GM19468 (cell line): Measurements from ENCODE around the gene HSD3B7.
"Not testable (repeated sequence)": the region's sequence is repeated elsewhere in the genome, so short reads cannot be mapped to it uniquely, and the experiment has no call there.

Source experiments
- ATAC-seq: cut with Tn5 transposase; IDR thresholded peaks from one replicate; pipeline ENCODE4 v1.9.1; 2021; ENCODE audit warnings: mild to moderate bottlenecking, moderate library complexity, moderate number of reproducible peaks; ENCODE audit not compliant: unreplicated experiment; ENCODE audit errors: extremely low read depth

Gene HSD3B7

DNA sequence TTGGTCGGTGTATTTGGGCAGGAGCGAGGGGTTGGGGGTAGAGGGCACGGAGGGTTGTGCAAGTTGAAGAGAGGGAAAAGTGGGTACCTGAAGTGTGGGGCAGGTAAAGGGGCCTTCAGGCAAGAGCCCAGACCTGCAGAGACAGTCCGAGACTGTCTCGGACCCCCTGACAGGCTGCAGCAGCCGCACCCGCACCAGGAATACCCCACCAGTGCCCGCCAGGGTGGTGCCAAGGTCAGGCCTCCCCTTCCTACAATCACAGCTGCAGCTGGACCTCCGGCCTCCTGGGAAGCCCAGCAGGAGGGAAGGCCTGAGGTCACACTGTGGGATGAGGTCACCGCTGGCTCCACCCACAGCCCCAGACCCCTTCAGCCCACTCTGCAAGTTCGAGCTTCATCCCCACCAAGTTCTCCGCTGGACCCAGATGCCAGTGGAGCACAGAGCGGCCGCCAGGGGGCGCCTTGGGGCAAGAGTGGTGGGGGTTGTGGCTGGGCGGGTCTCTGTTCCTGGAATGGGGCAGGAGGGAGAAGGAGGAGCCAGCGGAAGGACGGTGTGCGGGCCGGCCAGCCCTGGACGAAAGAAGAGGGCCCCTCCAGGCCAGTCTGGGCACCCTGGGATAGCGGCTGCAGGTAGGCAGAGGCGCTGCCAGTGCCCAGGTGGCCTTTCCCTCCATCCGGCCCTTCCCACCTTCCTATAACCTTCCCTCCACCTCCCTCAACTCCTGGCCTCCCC lies at the start of gene HSD3B7:
Gene HSD3B7 (plus strand): TSS at position 539 of the 732 bp plus-strand sequence. CDS start 452 bp downstream, outside the sequence.
- no peak for ATAC-seq

DNA sequence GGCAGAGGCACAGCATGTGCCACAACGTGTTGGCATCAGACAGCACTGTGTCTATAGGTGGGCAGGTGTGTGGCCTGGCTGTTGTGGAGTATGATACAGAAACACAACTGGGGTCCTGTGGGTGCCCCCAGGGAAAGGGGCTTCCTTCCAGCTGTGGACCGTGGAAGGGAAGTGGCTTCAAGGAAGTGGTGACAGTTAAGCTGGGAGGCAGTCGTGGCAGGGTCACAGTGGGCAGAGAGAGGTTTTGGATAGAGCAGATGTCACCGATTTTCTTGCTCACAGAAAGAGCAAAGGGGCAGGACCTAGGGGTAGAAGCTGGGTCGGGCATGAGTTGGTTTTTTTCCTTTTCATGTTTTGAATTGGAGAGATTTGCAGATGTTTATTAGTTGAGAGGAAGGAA lies 47.3 kb upstream of the HSD3B7 start:
- no peak for ATAC-seq

- ATAC-seq: not testable (repeated sequence)
These were observed 45.4 kb upstream of the HSD3B7 start for GRCh38 chr16:30939571-30939970.

GRCh38 chr16:30941600-30942425 lies 43.2 kb upstream of the HSD3B7 start:
- ATAC-seq: peak; percentile 81

- ATAC-seq: no peak
These were observed 42.6 kb upstream of the HSD3B7 start for GRCh38 chr16:30942426-30942806.

GRCh38 chr16:30944352-30944751 lies 40.7 kb upstream of the HSD3B7 start:
- ATAC-seq: no peak

GRCh38 chr16:30946671-30947540 lies 38.1 kb upstream of the HSD3B7 start:
- no peak for ATAC-seq

DNA sequence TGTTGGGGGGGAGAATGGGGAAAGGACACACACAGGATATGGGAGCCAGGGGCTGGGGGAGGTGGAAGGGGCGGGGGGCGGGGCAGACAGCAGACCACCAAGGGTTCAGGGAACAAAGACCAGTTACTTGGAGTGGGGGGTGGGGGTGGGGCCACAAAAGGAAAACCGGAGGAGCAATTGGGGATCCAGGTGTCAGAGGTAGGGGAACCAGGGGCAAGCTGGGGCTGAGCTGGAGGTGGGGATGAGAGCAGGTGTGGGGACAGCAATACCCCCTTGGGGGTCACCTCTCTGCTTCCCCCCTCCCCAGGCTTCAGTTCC lies 37.5 kb upstream of the HSD3B7 start:
- no peak for ATAC-seq

DNA sequence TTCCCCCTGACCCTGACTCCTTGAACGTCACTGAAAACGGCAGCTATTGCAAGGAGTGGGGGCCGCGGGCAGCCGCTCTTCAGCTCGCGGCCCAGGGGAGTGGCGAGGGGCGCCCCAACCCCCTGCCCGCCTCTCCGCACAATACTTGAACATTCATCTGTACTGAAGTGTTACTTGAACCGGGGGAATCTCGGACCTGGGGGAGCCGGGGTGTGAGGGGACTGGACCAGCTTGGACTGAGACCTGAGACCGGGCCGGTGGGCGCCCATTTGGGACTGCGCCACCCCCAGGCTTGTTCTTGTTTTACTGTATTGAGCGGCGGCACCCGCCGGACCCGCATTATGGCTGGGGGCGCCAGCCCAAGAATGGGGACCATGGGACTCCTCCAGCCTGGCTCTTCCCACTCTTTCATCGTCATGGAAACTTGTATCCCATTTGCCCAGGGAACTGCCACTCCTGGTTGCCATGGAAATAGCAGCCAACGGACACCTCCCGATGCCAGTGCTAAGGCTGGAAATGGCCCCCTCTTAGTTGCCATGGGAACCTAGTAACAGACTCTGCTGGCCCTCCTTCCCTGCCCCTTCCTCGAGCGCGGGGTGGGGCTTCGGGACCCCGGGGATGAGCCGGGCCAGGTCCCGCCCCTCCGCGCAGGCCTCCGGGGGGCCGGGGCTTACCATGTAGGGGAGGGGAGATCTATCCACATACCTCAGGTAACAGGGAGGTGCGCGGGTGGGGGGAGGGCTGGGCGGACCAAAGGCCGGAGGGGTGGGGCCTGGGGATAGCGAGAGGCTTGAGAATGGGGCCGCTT lies 36.9 kb upstream of the HSD3B7 start:
- no peak for ATAC-seq

GRCh38 chr16:30948667-30949649 lies 36.0 kb upstream of the HSD3B7 start, which contains the start of gene ORAI3:
TSS of gene ORAI3 (plus strand) at chr16:30949068. CDS start at chr16:30949290, 222 bp downstream.
- ATAC-seq: peak; percentile 29

GRCh38 chr16:30949650-30950515 lies 35.1 kb upstream of the HSD3B7 start:
- ATAC-seq: no peak

- no peak for ATAC-seq
These were observed 34.4 kb upstream of the HSD3B7 start for GRCh38 chr16:30950516-30951065.

GRCh38 chr16:30951193-30951592 lies 33.8 kb upstream of the HSD3B7 start:
- ATAC-seq: no peak

DNA sequence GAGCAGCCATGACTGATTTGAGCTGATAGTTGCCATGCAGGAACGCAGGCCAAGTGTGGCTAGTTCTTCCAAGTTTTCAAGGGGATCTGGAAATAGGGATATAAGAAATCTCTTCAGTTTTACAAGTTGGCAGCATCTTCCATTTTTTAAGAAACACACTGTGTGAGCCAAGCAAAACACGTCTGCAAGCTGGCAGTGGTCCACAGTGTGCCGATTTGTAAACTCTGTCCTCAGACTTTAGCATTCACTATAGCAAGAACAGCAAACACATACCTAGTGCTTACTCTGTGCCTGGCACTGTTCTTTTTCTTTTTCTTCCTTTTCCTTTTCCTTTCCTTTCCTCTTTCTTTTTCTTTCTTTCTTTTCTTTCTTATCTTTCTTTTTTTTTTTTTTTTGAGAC lies 33.3 kb upstream of the HSD3B7 start:
- ATAC-seq: no peak

GRCh38 chr16:30953111-30953510 lies 31.9 kb upstream of the HSD3B7 start:
- no peak for ATAC-seq

DNA sequence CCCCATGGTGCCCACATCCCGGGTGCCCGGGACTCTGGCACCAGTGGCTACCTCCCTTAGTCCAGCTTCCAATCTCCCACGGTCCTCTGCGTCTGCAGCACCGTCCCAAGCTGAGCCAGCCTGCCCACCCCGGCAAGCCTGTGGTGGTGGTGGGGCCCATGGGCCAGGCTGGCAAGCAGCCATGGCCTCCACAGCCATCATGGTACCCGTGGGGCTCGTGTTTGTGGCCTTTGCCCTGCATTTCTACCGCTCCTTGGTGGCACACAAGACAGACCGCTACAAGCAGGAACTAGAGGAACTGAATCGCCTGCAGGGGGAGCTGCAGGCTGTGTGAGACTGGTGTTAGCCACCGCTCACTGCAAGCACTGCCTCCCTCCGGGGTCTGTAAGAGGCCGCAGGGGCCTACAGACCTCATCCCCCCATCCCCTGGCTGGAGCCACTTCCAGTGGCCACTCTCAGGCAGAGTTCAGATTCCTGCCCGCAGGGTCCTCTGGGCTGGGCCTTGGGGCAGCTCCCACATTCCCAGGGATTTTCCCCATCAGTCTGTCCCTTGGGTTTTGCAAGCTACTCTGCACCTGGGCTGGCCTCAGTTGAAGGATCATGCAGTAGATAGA lies 31.4 kb upstream of the HSD3B7 start:
- peak; percentile 19 for ATAC-seq

DNA sequence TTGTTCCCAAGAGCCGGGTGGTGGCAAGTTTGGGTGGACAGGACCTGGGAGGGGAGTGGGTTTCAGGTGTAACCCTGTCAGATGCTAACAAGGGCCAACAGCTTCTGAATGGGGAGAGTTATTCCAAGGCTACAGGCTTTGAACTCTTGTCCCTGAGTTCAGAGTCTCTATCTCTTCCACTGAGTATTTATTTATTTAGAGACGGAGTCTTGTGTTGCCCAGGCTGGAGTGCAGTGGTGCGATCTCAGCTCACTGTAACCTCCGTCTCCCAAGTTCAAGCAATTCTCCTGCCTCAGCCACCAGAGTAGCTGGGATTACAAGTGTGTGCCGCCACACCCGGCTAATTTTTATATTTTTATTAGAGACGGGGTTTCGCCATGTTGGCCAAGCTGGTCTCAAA lies 30.0 kb upstream of the HSD3B7 start:
- no peak for ATAC-seq
